Measurements from ENCODE around the gene NUDT15.

DNA sequence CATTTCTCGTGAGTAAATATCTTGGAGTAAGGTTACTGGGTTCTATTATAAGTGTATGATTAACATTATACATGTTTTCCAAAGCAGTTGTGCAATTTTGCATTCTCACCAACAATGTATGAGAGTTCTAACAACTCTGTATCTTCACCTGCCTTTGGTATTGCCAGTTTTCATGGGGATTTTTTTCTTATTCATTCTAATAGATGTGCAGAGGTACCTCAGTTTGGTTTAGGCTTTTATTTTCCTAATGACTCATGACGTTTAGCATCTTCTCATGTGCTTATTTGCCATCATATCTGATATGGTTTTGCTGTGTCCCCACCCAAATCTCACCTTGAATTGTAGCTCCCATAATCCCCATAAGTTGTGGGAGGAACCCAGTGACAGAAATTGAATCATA is 7.7 kb upstream of the NUDT15 start:
- no peak for TF ChIP-seq EZH2 (IDR thresholded peaks at IDR 0.05; ENCODE audit: borderline replicate concordance, low read depth, low read length, severe bottlenecking)
- TF ChIP-seq, protein P1, sequence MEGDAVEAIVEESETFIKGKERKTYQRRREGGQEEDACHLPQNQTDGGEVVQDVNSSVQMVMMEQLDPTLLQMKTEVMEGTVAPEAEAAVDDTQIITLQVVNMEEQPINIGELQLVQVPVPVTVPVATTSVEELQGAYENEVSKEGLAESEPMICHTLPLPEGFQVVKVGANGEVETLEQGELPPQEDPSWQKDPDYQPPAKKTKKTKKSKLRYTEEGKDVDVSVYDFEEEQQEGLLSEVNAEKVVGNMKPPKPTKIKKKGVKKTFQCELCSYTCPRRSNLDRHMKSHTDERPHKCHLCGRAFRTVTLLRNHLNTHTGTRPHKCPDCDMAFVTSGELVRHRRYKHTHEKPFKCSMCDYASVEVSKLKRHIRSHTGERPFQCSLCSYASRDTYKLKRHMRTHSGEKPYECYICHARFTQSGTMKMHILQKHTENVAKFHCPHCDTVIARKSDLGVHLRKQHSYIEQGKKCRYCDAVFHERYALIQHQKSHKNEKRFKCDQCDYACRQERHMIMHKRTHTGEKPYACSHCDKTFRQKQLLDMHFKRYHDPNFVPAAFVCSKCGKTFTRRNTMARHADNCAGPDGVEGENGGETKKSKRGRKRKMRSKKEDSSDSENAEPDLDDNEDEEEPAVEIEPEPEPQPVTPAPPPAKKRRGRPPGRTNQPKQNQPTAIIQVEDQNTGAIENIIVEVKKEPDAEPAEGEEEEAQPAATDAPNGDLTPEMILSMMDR (IDR thresholded peaks at IDR 0.05; ENCODE audit: borderline replicate concordance, extremely low read depth, low read length, poor library complexity, severe bottlenecking): no peak
